SKM-1 treated with dmso at 0.1 percent for 144 hours (cell line): Measurements from ENCODE around the gene MAN2A1.

Experiments used
- DNase-seq: peaks from one replicate; lab custom pipeline; 2025; ENCODE audit not compliant: unreplicated experiment; lab: John Stamatoyannopoulos, UW

MAN2A1 gene

DNA sequence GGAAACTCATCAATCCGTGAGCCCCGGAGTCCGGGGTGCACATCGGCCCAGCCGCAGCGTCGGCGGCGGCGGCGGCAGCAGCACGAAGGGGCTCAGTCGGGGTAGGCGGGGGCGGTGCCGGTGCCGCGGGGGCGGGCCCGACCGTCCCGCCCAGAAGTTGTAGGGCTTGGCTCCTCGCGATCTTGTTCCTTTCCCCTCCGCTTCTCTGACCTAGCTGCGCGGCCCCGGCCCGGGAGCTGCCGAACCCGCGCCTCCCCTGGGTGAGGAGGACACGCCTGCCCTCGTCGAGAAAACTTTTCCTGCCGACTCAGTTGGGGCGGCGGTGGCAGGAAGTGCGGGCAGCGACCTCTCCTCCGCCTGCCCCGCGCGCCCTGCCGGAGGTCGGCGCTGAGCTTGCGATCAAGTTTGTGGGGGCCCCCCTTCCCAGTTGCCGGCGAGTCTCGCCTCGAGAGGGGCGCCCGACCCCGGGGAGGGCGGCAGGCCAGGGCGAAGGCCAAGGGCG lies at the start of gene MAN2A1:
TSS of gene MAN2A1 (plus strand) at position 188 of the 502 bp plus-strand sequence. CDS start 491 bp downstream, outside the sequence.
- peak; percentile 77 for DNase-seq

GRCh38 chr5:109640976-109641375 lies 48.8 kb upstream of the MAN2A1 start:
- DNase-seq: no peak

GRCh38 chr5:109643791-109644350 lies 45.9 kb upstream of the MAN2A1 start:
- no peak for DNase-seq

DNA sequence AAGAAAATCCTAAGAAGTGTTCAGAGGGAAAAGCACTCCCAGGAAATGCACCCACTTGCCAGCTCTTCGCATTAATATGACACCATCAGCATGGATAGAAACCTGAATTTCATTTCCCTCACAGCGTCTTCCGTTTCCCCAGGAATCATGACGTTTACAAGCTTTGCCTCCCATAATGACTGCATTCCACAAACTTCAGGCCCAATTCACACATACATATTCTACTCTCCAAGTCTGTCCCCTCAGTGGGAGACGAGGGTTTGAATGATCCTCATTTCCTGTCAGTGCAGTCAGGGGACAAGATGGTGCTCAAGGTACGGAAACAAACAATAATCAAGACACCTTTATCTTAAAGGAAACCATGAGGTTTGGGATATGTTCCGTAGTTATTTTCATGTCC lies 44.9 kb upstream of the MAN2A1 start:
- no peak for DNase-seq

- DNase-seq: no peak
Measured at GRCh38 chr5:109645707-109646192, 44.0 kb upstream of the MAN2A1 start.

DNA sequence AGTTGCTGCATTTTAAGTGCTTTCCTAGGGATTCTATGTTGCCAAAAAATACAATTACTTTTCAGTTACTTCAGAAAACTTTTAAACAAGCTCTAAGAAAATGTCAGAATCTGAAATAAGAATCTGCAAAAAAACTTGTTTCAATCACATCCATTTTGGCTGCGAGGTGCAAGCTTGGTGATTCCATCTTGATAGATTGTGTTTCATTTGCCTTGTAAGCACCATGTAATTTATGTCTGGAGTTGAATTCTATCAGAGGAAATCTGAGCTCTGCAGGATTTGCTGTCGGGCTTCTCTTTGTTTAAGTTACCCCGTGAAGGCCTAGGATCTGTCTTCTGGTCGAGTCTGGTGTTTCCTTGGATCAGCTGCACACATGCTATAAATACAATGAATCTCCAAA lies 40.4 kb upstream of the MAN2A1 start:
- no peak for DNase-seq

GRCh38 chr5:109650493-109650892 lies 39.2 kb upstream of the MAN2A1 start:
- no peak for DNase-seq

GRCh38 chr5:109652096-109652495 lies 37.6 kb upstream of the MAN2A1 start:
- DNase-seq: no peak

DNA sequence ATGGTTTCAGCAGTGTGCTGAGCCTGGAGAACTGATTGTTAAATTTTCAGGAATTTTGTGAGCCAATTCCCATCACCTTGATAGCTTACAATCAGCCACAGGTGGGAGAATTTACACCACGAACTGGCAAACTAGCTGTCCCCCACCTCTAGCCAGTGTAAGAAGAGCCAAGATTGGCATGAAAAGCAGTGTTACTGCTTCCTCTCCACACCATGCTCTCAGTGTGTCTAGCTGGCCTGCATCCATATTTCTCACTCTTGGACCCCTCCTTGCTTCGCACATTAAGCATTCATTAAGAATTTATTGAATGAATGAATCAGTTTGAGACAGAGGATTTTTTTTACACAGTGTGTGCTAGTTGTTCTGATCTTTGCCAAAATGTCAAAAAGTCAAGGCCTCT lies 36.7 kb upstream of the MAN2A1 start:
- no peak for DNase-seq

DNA sequence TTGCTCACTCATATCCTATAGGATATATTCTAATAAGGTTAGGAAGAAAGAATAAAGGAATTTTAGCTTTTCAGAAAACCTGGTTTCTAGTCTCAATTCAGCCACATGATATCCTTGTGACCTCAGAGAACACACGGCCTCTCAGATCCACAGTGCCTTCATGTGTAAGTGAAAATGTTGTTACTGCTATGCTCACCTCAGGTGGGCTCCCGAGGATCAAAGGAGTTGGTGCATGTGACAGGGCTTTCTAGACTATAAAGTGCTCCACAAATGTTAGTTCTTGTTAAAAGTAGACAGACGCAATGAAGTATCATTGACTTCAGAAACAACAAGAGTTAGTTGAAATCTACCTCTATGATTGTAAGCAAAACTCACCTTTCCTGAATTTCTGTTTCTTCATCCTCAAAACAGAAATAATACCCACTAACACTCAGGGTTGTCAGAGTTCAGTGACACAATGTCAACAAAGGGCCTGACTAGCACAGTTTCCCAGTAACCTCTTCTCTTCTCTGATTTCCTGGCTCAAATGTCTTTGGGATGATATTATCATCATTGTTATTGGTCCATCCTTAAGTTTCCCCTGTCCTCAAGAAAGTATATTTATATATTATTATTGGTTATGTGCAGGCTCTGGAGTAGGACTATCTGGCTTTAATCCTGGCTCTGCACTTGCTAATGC lies 36.0 kb upstream of the MAN2A1 start:
- DNase-seq: no peak

DNA sequence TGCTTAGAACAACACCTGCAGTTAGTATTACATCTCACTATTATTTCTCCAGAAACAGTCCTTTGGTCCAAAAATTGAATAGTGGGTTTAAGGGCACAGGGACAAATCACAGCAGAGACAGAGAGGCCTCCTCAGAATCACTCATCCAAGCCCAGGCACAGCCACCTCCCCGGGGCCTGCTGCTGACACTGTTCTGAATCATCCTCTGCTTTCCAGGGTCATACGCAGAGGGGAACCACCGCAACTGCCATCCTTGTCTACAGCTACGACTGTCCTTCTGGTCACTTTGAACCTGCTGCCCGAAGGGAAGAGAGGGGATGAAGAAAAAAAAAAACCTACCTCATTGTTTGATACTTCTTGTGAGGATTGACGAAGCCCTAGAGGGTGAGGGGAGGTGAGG lies 35.3 kb upstream of the MAN2A1 start:
- no peak for DNase-seq

DNA sequence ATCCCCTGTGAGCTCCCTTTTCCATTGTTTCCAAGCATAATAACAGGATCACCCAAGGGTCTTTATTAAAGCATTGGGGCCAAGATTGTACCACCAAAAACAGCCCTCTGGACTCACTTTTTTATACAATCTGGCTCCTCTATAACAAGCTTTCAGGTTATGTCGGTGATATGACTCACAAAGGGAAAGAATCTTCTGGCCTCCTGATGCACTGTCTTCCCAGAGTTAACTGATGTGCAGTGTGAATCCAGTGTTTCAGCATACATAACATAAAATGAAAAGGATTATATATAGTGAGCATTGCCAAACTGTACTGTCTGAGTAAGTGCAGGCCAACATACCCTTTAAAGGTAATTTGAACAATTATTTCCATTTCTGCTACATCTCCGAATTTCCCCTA lies 33.9 kb upstream of the MAN2A1 start:
- DNase-seq: no peak

GRCh38 chr5:109656829-109657228 lies 32.9 kb upstream of the MAN2A1 start:
- DNase-seq: peak; percentile 95

DNA sequence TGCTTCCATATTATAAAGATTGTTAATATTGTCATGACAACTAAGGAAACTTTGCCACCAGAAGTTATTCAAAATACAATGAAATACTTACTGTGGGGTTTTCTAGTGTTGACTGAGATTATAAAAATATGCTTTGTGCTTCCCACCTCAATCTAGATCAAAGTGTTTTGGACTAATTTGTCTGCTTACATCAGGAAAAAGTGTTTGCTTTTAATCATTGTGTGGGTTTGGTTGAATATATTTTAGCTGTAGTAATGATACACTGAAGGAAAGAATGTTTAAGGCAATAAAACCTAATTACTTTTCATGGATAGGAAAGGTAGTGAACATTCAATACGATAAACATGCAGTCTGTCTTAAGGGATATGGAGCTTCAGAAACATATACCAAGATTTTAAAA lies 29.8 kb upstream of the MAN2A1 start:
- no peak for DNase-seq

DNA sequence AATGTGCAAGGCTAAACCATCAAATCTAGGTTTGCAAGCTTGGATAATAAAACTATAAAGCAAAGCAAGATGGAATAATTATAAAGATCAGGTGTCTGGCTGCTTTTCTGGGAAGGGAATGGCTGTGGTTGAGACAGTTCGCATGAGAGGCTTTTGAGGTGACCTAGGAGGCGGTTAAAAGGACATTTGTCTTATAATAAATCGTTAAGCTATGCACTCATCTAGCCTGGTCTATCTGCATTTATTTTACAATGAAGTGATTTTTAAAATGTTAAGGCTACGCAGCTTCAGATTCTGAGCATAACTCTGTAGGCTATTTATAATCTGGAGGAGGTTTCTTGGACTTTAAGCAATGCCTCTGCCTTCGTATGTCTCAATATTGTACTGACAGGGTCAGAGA lies 29.4 kb upstream of the MAN2A1 start:
- DNase-seq: no peak

GRCh38 chr5:109668237-109668636 lies 21.5 kb upstream of the MAN2A1 start:
- DNase-seq: no peak

DNA sequence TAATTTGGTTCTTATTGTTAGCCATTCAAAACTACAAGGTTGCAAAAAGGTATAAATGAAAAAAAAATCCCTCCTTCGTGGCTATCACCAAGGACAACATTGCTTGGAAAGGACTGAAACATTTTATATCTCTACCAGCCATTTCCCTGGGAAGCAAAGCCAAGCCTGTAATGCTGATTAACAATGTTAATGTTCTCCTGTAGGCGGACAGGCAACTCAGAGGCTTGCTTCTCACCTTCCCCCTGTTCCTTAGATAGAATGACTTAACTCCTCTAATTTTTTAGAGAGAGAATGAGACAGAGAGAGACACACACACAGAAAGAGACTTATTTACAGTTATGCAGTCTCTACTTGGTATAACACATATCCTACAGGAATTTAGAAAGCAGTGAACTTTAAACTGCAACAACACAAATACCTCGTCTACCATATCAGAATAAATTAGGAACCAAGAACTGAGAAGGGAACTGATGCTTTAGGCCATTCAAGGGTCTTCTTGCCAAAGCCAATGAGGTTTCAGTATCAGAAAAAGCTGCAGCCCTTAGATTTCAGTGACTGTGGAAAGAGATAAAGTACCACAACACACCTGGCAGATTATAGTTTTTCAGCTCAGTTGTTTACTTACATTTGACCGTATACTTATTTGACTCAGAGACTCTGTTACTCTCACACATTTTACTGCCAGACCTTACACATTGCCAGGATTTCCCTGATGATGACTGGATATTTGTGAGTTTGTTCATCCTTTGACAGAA lies 20.9 kb upstream of the MAN2A1 start:
- DNase-seq: no peak

- no peak for DNase-seq
Measured at GRCh38 chr5:109669991-109670706, 19.6 kb upstream of the MAN2A1 start.

GRCh38 chr5:109671136-109671535 lies 18.6 kb upstream of the MAN2A1 start:
- no peak for DNase-seq

DNA sequence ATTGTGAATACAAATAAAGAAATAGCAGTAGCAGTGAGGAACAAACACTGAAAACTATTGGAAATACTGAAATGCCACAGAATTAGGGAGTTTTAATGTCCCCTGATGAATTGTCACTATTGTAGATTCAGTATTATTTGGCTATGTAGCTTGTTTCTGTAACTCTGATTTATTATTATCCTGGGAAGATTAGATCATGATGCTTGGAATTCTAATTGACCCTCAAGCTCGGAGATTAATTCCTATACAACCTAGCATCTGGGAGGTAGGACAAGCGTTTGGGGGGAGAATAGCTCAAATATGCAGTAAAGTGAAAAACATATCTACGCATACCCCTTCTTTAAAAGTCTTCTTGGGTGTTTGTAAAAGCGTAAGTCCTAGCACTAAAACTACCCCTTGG lies 15.1 kb upstream of the MAN2A1 start:
- DNase-seq: no peak

GRCh38 chr5:109676920-109677319 lies 12.8 kb upstream of the MAN2A1 start:
- no peak for DNase-seq
